Measurements from ENCODE around the gene LRRC61. TPM values are rescaled to one million over a fixed set of nuclear protein-coding genes. Genes with fewer than 3 reads are reported as not detected.

LRRC61 gene
- total and polyA plus RNA-seq, 2 of the 13 experiments (the other 11 are each of a cell fraction or from before 2014, with no cell fraction given), result 33.0 to 34.8 TPM

DNA sequence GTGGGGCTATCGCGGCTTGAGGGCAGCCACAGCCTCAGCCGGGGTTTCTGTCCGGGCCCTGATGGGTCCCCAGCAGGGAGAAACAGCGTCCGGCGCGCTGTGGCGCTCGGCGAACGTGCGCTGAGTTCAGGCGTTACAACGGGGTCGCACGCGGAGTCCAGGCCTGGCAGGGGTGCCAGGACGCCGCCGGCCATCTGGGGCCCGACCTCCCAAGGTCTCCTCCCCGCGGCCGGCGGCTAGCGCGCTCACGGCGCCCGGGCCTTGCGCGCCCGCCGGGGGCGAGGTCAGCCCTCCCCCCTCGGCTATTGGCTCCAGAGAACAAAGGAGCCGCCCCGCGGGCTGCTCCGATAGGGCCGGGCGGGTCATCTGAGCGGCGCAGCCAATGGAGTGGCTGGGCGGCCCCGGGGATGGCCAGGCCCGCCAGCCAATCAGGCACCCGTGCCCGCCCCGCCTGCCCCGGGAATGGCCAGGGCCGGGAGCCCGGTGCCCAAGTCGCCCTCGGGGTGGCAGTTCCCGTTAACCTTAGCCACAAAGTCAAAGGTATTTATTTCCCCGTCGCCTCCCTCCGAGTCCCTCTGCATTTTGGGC, 55.8 kb downstream of the LRRC61 start, which contains the start of gene ZNF775 (continued):
- TF ChIP-seq, protein P1, sequence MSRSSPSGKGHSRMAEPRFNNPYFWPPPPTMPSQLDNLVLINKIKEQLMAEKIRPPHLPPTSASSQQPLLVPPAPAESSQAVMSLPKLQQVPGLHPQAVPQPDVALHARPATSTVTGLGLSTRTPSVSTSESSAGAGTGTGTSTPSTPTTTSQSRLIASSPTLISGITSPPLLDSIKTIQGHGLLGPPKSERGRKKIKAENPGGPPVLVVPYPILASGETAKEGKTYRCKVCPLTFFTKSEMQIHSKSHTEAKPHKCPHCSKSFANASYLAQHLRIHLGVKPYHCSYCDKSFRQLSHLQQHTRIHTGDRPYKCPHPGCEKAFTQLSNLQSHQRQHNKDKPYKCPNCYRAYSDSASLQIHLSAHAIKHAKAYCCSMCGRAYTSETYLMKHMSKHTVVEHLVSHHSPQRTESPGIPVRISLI (CRISPR knock-in tag; IDR thresholded peaks at IDR 0.05; ENCODE audit: borderline replicate concordance), result peak; percentile 17; the same call in 1 of the 2 replicates
- TF ChIP-seq, protein P2, sequence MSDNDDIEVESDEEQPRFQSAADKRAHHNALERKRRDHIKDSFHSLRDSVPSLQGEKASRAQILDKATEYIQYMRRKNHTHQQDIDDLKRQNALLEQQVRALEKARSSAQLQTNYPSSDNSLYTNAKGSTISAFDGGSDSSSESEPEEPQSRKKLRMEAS (IDR thresholded peaks at IDR 0.05), result peak; percentile 79
- TF ChIP-seq SP4 (CRISPR knock-in tag; IDR thresholded peaks at IDR 0.05), result peak; percentile 72; the same call in 1 of the 2 replicates
- no peak for TF ChIP-seq IRX3 (CRISPR knock-in tag; IDR thresholded peaks at IDR 0.05; ENCODE audit: borderline replicate concordance, low read depth)
- TF ChIP-seq, protein P3, sequence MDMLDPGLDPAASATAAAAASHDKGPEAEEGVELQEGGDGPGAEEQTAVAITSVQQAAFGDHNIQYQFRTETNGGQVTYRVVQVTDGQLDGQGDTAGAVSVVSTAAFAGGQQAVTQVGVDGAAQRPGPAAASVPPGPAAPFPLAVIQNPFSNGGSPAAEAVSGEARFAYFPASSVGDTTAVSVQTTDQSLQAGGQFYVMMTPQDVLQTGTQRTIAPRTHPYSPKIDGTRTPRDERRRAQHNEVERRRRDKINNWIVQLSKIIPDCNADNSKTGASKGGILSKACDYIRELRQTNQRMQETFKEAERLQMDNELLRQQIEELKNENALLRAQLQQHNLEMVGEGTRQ (IDR thresholded peaks at IDR 0.05; ENCODE audit: low read depth, low read length), result peak; percentile 73
- TF ChIP-seq, protein P3 (CRISPR knock-in tag; IDR thresholded peaks at IDR 0.05; ENCODE audit: borderline replicate concordance), result peak; percentile 84
- no peak for TF ChIP-seq ZNF816 (CRISPR knock-in tag; IDR thresholded peaks at IDR 0.05; ENCODE audit: borderline replicate concordance)
- TF ChIP-seq NFYB (CRISPR knock-in tag; IDR thresholded peaks at IDR 0.05), result peak; percentile 97
- TF ChIP-seq MLLT10 (CRISPR knock-in tag; IDR thresholded peaks at IDR 0.05), result no peak
- TF ChIP-seq SATB2 (CRISPR knock-in tag; IDR thresholded peaks at IDR 0.05), result 0 out of 2 replicates have a peak, but pooled peaks have one; percentile 42
- TF ChIP-seq, protein P4, sequence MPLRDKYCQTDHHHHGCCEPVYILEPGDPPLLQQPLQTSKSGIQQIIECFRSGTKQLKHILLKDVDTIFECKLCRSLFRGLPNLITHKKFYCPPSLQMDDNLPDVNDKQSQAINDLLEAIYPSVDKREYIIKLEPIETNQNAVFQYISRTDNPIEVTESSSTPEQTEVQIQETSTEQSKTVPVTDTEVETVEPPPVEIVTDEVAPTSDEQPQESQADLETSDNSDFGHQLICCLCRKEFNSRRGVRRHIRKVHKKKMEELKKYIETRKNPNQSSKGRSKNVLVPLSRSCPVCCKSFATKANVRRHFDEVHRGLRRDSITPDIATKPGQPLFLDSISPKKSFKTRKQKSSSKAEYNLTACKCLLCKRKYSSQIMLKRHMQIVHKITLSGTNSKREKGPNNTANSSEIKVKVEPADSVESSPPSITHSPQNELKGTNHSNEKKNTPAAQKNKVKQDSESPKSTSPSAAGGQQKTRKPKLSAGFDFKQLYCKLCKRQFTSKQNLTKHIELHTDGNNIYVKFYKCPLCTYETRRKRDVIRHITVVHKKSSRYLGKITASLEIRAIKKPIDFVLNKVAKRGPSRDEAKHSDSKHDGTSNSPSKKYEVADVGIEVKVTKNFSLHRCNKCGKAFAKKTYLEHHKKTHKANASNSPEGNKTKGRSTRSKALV (CRISPR knock-in tag; IDR thresholded peaks at IDR 0.05), result peak; percentile 50; the same call in 1 of the 2 replicates
- TF ChIP-seq, protein P5, sequence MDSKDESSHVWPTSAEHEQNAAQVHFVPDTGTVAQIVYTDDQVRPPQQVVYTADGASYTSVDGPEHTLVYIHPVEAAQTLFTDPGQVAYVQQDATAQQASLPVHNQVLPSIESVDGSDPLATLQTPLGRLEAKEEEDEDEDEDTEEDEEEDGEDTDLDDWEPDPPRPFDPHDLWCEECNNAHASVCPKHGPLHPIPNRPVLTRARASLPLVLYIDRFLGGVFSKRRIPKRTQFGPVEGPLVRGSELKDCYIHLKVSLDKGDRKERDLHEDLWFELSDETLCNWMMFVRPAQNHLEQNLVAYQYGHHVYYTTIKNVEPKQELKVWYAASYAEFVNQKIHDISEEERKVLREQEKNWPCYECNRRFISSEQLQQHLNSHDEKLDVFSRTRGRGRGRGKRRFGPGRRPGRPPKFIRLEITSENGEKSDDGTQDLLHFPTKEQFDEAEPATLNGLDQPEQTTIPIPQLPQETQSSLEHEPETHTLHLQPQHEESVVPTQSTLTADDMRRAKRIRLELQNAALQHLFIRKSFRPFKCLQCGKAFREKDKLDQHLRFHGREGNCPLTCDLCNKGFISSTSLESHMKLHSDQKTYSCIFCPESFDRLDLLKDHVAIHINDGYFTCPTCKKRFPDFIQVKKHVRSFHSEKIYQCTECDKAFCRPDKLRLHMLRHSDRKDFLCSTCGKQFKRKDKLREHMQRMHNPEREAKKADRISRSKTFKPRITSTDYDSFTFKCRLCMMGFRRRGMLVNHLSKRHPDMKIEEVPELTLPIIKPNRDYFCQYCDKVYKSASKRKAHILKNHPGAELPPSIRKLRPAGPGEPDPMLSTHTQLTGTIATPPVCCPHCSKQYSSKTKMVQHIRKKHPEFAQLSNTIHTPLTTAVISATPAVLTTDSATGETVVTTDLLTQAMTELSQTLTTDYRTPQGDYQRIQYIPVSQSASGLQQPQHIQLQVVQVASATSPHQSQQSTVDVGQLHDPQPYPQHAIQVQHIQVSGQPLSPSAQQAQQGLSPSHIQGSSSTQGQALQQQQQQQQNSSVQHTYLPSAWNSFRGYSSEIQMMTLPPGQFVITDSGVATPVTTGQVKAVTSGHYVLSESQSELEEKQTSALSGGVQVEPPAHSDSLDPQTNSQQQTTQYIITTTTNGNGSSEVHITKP (CRISPR knock-in tag; IDR thresholded peaks at IDR 0.05; ENCODE audit: low read depth), result 0 out of 2 replicates have a peak, but pooled peaks have one; percentile 21
- TF ChIP-seq SIX1 (CRISPR knock-in tag; IDR thresholded peaks at IDR 0.05; ENCODE audit: borderline replicate concordance), result no peak; the same call in 1 of the 2 replicates
- TF ChIP-seq, protein P6, sequence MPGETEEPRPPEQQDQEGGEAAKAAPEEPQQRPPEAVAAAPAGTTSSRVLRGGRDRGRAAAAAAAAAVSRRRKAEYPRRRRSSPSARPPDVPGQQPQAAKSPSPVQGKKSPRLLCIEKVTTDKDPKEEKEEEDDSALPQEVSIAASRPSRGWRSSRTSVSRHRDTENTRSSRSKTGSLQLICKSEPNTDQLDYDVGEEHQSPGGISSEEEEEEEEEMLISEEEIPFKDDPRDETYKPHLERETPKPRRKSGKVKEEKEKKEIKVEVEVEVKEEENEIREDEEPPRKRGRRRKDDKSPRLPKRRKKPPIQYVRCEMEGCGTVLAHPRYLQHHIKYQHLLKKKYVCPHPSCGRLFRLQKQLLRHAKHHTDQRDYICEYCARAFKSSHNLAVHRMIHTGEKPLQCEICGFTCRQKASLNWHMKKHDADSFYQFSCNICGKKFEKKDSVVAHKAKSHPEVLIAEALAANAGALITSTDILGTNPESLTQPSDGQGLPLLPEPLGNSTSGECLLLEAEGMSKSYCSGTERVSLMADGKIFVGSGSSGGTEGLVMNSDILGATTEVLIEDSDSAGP (CRISPR knock-in tag; IDR thresholded peaks at IDR 0.05; ENCODE audit: borderline replicate concordance), result peak; percentile 46; the same call in 1 of the 2 replicates

Data from HepG2 (cell line).